Astrocyte (in vitro differentiated cells and primary cell): ENCODE results near the gene A1BG. TPM values are rescaled to one million over a fixed set of nuclear protein-coding genes. Genes with fewer than 3 reads are reported as not detected.
A peak's percentile ranks its signal among the peaks of the same experiment; 100 is the strongest.

Experiments used
- DNase-seq: peaks from one replicate; pipeline ENCODE4 v3.0.0-alpha.2; 2010; ENCODE audit warnings: low read depth
- FAIRE-seq: peaks from 2 replicates; lab custom pipeline; 2011; peaks lifted over from hg19 to GRCh38; lab: Jason Lieb, UNC
- H2AFZ ChIP-seq: 2 replicates; pipeline ENCODE4 v1.6.0; 2012; ENCODE audit warnings: low read depth, low read length, inconsistent platforms
- H3K27ac ChIP-seq: 2 replicates; pipeline ENCODE4 v1.5.1; 2011; ENCODE audit warnings: low read depth, low read length, inconsistent platforms
- H3K27me3 ChIP-seq: 2 replicates; pipeline ENCODE4 v1.6.0; 2011; ENCODE audit warnings: low read length, inconsistent platforms; ENCODE audit not compliant: insufficient read depth
- H3K36me3 ChIP-seq: 2 replicates; pipeline ENCODE4 v1.5.1; 2011; ENCODE audit warnings: low read length, inconsistent platforms; ENCODE audit not compliant: insufficient read depth
- H3K4me1 ChIP-seq: 2 replicates; pipeline ENCODE4 v1.5.1; 2011; ENCODE audit warnings: low read length, inconsistent platforms; ENCODE audit not compliant: insufficient read depth
- H3K4me2 ChIP-seq: 2 replicates; pipeline ENCODE4 v1.6.0; 2012; ENCODE audit warnings: low read length, inconsistent platforms
- H3K4me3 ChIP-seq: 2 replicates; pipeline ENCODE4 v1.5.1; 2011; ENCODE audit warnings: low read depth, mild to moderate bottlenecking, low read length, inconsistent platforms; ENCODE audit not compliant: insufficient read depth
- H3K79me2 ChIP-seq: 2 replicates; pipeline ENCODE4 v1.6.0; 2012; ENCODE audit warnings: mild to moderate bottlenecking, low read length, inconsistent platforms; ENCODE audit not compliant: insufficient read depth
- H3K9ac ChIP-seq: 2 replicates; pipeline ENCODE4 v1.6.0; 2012; ENCODE audit warnings: mild to moderate bottlenecking, low read length, inconsistent platforms
- H3K9me3 ChIP-seq: 2 replicates; pipeline ENCODE4 v1.5.1; 2012; ENCODE audit warnings: low read depth, mild to moderate bottlenecking, low read length, inconsistent platforms; ENCODE audit not compliant: insufficient read depth
- H4K20me1 ChIP-seq: 2 replicates; pipeline ENCODE4 v1.6.0; 2012; ENCODE audit warnings: low read length, inconsistent platforms; ENCODE audit not compliant: insufficient read depth
- H3K27ac Mint-ChIP-seq: one replicate; pipeline ENCODE4 v1.8.0; 2021; ENCODE audit warnings: mild to moderate bottlenecking, mixed read lengths; ENCODE audit not compliant: unreplicated experiment
- H3K27me3 Mint-ChIP-seq: one replicate; pipeline ENCODE4 v1.8.0; 2021; ENCODE audit warnings: low read depth, mixed read lengths; ENCODE audit not compliant: unreplicated experiment
- H3K36me3 Mint-ChIP-seq: one replicate; pipeline ENCODE4 v1.8.0; 2021; ENCODE audit warnings: low read depth, mixed read lengths; ENCODE audit not compliant: unreplicated experiment
- H3K4me1 Mint-ChIP-seq: one replicate; pipeline ENCODE4 v1.8.0; 2021; ENCODE audit warnings: low read depth, mixed read lengths; ENCODE audit not compliant: unreplicated experiment
- H3K4me3 Mint-ChIP-seq: one replicate; pipeline ENCODE4 v1.8.0; 2021; ENCODE audit warnings: mild to moderate bottlenecking, moderate library complexity, mixed read lengths; ENCODE audit not compliant: unreplicated experiment
- H3K9me3 Mint-ChIP-seq: one replicate; pipeline ENCODE4 v1.8.0; 2021; ENCODE audit warnings: mild to moderate bottlenecking, mixed read lengths; ENCODE audit not compliant: unreplicated experiment
- EZH2 ChIP-seq: IDR thresholded peaks from 2 replicates; pipeline ENCODE4 v1.6.1; 2012; ENCODE audit warnings: mild to moderate bottlenecking, low read length, inconsistent platforms; ENCODE audit not compliant: insufficient read depth
- total RNA-seq: library from RNA; stranded (reverse); gene quantifications from 2 replicates; pipeline ENCODE4 v1.2.1, GENCODE V29; 2021
- TF ChIP-seq, protein P1 (sequence below): IDR thresholded peaks from 2 replicates; pipeline ENCODE4 v1.5.1; 2011; ENCODE audit warnings: low read depth, mild to moderate bottlenecking, inconsistent platforms, low read length, moderate library complexity; ENCODE audit not compliant: insufficient read depth

A1BG gene
- total RNA-seq, 1 donor from 2014 or later: 32.3 TPM

DNA sequence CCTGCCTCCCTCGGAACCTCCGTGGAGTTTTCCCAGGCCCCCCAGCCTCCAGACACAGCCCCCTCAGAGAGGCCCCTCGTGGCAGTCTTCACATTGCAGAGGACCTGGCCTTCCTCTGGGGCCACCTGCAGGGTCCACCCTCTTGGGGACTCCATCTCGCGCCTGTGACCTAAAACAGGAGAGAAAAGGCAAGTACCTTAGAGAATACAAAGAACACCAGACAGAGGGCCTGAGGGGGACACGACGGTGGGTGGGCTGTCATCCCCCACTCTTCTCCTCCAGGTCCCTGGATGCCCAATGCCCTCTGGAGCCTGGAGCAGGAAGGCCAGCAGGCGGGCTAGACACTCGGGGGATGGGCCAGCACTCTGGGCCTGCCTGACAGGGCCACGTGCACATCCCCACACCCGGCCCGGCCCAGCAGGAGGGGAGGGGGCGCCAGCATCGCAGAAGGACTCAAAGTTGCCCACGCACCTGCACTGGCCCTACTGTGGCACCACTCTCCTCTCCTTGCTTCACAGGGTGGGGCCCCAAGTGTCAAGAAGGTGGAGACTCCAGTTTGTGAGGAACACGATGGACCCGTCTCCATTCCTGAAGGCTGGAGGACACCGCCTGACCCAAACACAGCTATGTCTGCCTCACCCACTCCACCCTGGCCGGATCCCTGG lies 4.3 kb upstream of the A1BG start:
- TF ChIP-seq, protein P1, sequence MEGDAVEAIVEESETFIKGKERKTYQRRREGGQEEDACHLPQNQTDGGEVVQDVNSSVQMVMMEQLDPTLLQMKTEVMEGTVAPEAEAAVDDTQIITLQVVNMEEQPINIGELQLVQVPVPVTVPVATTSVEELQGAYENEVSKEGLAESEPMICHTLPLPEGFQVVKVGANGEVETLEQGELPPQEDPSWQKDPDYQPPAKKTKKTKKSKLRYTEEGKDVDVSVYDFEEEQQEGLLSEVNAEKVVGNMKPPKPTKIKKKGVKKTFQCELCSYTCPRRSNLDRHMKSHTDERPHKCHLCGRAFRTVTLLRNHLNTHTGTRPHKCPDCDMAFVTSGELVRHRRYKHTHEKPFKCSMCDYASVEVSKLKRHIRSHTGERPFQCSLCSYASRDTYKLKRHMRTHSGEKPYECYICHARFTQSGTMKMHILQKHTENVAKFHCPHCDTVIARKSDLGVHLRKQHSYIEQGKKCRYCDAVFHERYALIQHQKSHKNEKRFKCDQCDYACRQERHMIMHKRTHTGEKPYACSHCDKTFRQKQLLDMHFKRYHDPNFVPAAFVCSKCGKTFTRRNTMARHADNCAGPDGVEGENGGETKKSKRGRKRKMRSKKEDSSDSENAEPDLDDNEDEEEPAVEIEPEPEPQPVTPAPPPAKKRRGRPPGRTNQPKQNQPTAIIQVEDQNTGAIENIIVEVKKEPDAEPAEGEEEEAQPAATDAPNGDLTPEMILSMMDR: no peak
- TF ChIP-seq EZH2: no peak
- no peak overlapping the region for H2AFZ ChIP-seq
- Mint-ChIP-seq H3K4me3 (no peak overlapping the region), H3K9me3 (no peaks in the 10 kb centered on the region), H3K27me3 (no peaks in the 10 kb centered on the region), H3K4me1 (peaks cover 2% of the 10 kb centered on the region), H3K27ac (no peak overlapping the region), H3K36me3 (peaks cover 5% of the 10 kb centered on the region)
- FAIRE-seq: no peak
- no peaks in the 10 kb centered on the region for H3K27me3 ChIP-seq
- H3K79me2 ChIP-seq: no peaks in the 10 kb centered on the region
- peaks cover 4% of the 10 kb centered on the region for H3K4me1 ChIP-seq
- no peak for DNase-seq
- no peaks in the 10 kb centered on the region for H3K36me3 ChIP-seq
- peaks cover 13% of the 10 kb centered on the region for H3K9me3 ChIP-seq
- H4K20me1 ChIP-seq: no peaks in the 10 kb centered on the region
- no peak overlapping the region for H3K27ac ChIP-seq
- H3K4me3 ChIP-seq: no peak overlapping the region
- H3K4me2 ChIP-seq: no peak overlapping the region
- no peak overlapping the region for H3K9ac ChIP-seq

DNA sequence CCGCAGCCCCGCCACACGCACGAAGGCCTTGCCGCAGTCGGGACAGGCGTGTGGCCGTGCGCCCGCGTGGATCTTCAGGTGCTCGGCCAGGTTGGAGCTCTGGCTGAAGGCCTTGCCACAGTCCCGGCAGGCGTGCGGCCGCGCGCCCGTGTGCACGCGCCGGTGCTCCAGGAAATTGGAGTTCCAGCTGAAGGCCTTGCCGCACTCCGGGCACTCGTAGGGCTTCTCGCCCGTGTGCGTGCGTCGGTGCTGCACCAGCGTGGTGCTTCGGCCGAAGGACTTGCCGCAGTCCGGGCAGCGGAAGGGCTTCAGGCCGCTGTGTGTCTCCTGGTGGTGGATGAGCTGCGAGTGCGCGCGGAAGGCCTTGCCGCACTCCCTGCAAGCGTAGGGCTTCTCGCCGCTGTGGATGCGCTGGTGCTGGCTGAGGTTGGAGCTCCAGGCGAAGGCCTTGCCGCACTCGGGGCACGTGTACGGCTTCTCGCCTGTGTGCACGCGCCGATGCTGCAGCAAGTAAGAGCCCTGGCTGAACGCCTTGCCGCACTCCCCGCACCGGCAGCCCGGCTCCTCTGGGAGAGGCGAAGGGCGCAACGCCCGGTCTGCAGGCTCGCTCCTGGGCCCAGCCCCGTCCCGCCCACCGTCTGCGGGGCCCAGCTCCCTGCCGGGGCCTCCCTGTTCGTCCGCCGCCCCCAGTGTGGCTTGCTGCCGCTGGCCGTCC lies 3.6 kb upstream of the A1BG start:
- Mint-ChIP-seq H3K4me3 (no peak overlapping the region), H3K27me3 (no peaks in the 10 kb centered on the region), H3K9me3 (no peaks in the 10 kb centered on the region), H3K27ac (no peak overlapping the region), H3K36me3 (peaks cover 6% of the 10 kb centered on the region), H3K4me1 (peaks cover 2% of the 10 kb centered on the region)
- DNase-seq (no peak), FAIRE-seq (no peak)
- Histone ChIP-seq H3K9ac (no peak overlapping the region), H3K4me3 (no peak overlapping the region), H3K4me1 (peaks cover 3% of the 10 kb centered on the region), H3K27me3 (no peaks in the 10 kb centered on the region), H3K9me3 (peaks cover 13% of the 10 kb centered on the region), H3K27ac (no peak overlapping the region), H3K4me2 (peak overlapping the region; percentile 33), H3K36me3 (no peaks in the 10 kb centered on the region), H3K79me2 (no peaks in the 10 kb centered on the region), H2AFZ (no peak overlapping the region), H4K20me1 (no peaks in the 10 kb centered on the region)
- no peak for TF ChIP-seq EZH2
- TF ChIP-seq, protein P1: no peak
